ENCODE measurements around the gene MFSD2A.
A peak's percentile ranks its signal among the peaks of the same experiment; 100 is the strongest.

MFSD2A gene

GRCh38 chr1:39952359-39953110 is 2.4 kb upstream of the MFSD2A start:
- TF ChIP-seq CTCF (IDR thresholded peaks at IDR 0.05; ENCODE audit: low read depth, low read length): no peak
- H3K4me3 ChIP-seq (ENCODE audit: low read depth, low read length): no peak overlapping the region

GRCh38 chr1:39954324-39954869 is 548 bp upstream of the MFSD2A start:
- peak overlapping the region; percentile 37 for H3K4me3 ChIP-seq (ENCODE audit: low read depth, low read length)
- TF ChIP-seq CTCF (IDR thresholded peaks at IDR 0.05; ENCODE audit: low read depth, low read length): no peak

- TF ChIP-seq CTCF (IDR thresholded peaks at IDR 0.05; ENCODE audit: low read depth, low read length): no peak
Measured at GRCh38 chr1:39955547-39956539, 898 bp downstream of the MFSD2A start.

GRCh38 chr1:39957299-39958015 is 2.5 kb downstream of the MFSD2A start:
- no peak overlapping the region for H3K4me3 ChIP-seq (ENCODE audit: low read depth, low read length)
- TF ChIP-seq CTCF (IDR thresholded peaks at IDR 0.05; ENCODE audit: low read depth, low read length): no peak

More at GRCh38 chr1:39955547-39956539, 898 bp downstream of the MFSD2A start:
- peak overlapping the region; percentile 71 for H3K4me3 ChIP-seq (ENCODE audit: low read depth, low read length)

GRCh38 chr1:39958403-39959200 is 3.7 kb downstream of the MFSD2A start:
- no peak overlapping the region for H3K4me3 ChIP-seq (ENCODE audit: low read depth, low read length)
- no peak for TF ChIP-seq CTCF (IDR thresholded peaks at IDR 0.05; ENCODE audit: low read depth, low read length)

GRCh38 chr1:39959651-39960333 is 4.8 kb downstream of the MFSD2A start:
- H3K4me3 ChIP-seq (ENCODE audit: low read depth, low read length): no peak overlapping the region
- no peak for TF ChIP-seq CTCF (IDR thresholded peaks at IDR 0.05; ENCODE audit: low read depth, low read length)

All from WI38 (cell line).